ENCODE data around the gene PI4KB. TPM values are rescaled to one million over a fixed set of nuclear protein-coding genes. Genes with fewer than 3 reads are reported as not detected.
"Not testable (repeated sequence)": the region's sequence is repeated elsewhere in the genome, so short reads cannot be mapped to it uniquely, and the experiment has no call there.

The PI4KB gene
- total RNA-seq, 1 experiment from 2014 or later: 45.1 TPM

- DNase-seq (ENCODE audit: low read depth, low spot score) (no peak), ATAC-seq (no peak)
- intact Hi-C loops (cut with micrococcal nuclease): no loop called here
- no peak for TF ChIP-seq RAD21 (IDR thresholded peaks at IDR 0.05; ENCODE audit: low read depth)
- no peak for TF ChIP-seq TCF7L2 (IDR thresholded peaks at IDR 0.05; ENCODE audit: borderline replicate concordance, extremely low read depth, insufficient read depth, insufficient read length)
- TF ChIP-seq POLR2AphosphoS5 (IDR thresholded peaks at IDR 0.05; ENCODE audit: low read depth, low read length): no peak
- no peak for TF ChIP-seq CBX3 (IDR thresholded peaks at IDR 0.05; ENCODE audit: low read depth)
- TF ChIP-seq SP1 (IDR thresholded peaks at IDR 0.05; ENCODE audit: low read depth): no peak
- no peak for TF ChIP-seq EGR1 (IDR thresholded peaks at IDR 0.05; ENCODE audit: low read depth)
- TF ChIP-seq EZH2phosphoT487 (IDR thresholded peaks at IDR 0.05; ENCODE audit: borderline replicate concordance): no peak
- Histone ChIP-seq H3K9me3 (ENCODE audit: control insufficient read depth in 1 of 2, insufficient read depth in 1 of 2, low read depth in 1 of 2, low read length in 2 of 2) (peaks cover 0 to 10% of the 10 kb centered on the region in 2 experiments; a peak in 1 of 4 replicates), H3K4me3 (replicated peaks in 1 of 2; ENCODE audit: low read depth in 1 of 2, low read length in 2 of 2) (no peak overlapping the region), H3K9me2 (ENCODE audit: insufficient read depth) (no peaks in the 10 kb centered on the region), H4K20me1 (ENCODE audit: insufficient read depth) (no peaks in the 10 kb centered on the region), H3K79me2 (ENCODE audit: insufficient read depth, low read length) (no peaks in the 10 kb centered on the region), H3K4me1 (ENCODE audit: control insufficient read depth in 1 of 2, insufficient read depth in 2 of 2, low read length in 2 of 2) (peaks cover 5 to 9% of the 10 kb centered on the region in 2 experiments), H3K27ac (ENCODE audit: low read depth, low read length) (no peak overlapping the region), H2AFZ (ENCODE audit: low read depth, low read length, poor library complexity, severe bottlenecking) (no peak overlapping the region), H3K9ac (ENCODE audit: low read length) (no peak overlapping the region), H3K4me2 (ENCODE audit: low read length) (no peak overlapping the region), H3K36me3 (ENCODE audit: control insufficient read depth in 1 of 2, insufficient read depth in 2 of 2, low read length in 2 of 2) (no peaks in the 10 kb centered on the region), H3K27me3 (ENCODE audit: insufficient read depth, low read length) (no peaks in the 10 kb centered on the region)
- RAD21 ChIA-PET (ENCODE audit: low non-redundant PET in 1 of 2, low total read pairs in 2 of 2, uncharacterized antibody in 2 of 2, unreplicated experiment in 2 of 2): no interaction called here
- POLR2A ChIA-PET: interaction anchor here (0.6 kb wide), 1 partner anchor 642 kb away, joined by 3 read pairs; no protein-coding TSS in a partner anchor
- CTCF ChIA-PET: no interaction called here
- BruUV-seq (replicated peaks): no TSS peak
Observed at GRCh38 chr1:151352021-151352718, 25.0 kb upstream of the PI4KB start.

GRCh38 chr1:151350323-151350722 is 23.1 kb upstream of the PI4KB start:
- H3K79me2 ChIP-seq (ENCODE audit: insufficient read depth, low read length); H3K36me3 ChIP-seq (ENCODE audit: control insufficient read depth in 1 of 2, insufficient read depth in 2 of 2, low read length in 2 of 2); RAD21 ChIA-PET (ENCODE audit: low non-redundant PET in 1 of 2, low total read pairs in 2 of 2, uncharacterized antibody in 2 of 2, unreplicated experiment in 2 of 2); H3K27ac ChIP-seq (ENCODE audit: low read depth, low read length); ATAC-seq; H3K9ac ChIP-seq (ENCODE audit: low read length); H3K9me2 ChIP-seq (ENCODE audit: insufficient read depth); H3K4me2 ChIP-seq (ENCODE audit: low read length); DNase-seq (ENCODE audit: low read depth, low spot score); H3K4me3 ChIP-seq (replicated peaks in 1 of 2; ENCODE audit: low read depth in 1 of 2, low read length in 2 of 2); H4K20me1 ChIP-seq (ENCODE audit: insufficient read depth); H3K27me3 ChIP-seq (ENCODE audit: insufficient read depth, low read length); H2AFZ ChIP-seq (ENCODE audit: low read depth, low read length, poor library complexity, severe bottlenecking); intact Hi-C loops (cut with micrococcal nuclease); BruUV-seq (replicated peaks); H3K9me3 ChIP-seq (ENCODE audit: control insufficient read depth in 1 of 2, insufficient read depth in 1 of 2, low read depth in 1 of 2, low read length in 2 of 2): not testable (repeated sequence)
- peaks cover 5 to 21% of the 10 kb centered on the region in 2 experiments for H3K4me1 ChIP-seq (ENCODE audit: control insufficient read depth in 1 of 2, insufficient read depth in 2 of 2, low read length in 2 of 2)
- CTCF ChIA-PET: interaction anchor here (1.1 to 2.6 kb wide), 2 partner anchors 9 to 50 kb away, joined by 3 to 14 read pairs; no protein-coding TSS in a partner anchor
- POLR2A ChIA-PET: interaction anchor here (0.5 to 1.3 kb wide), 2 partner anchors 22 to 69 kb away, joined by 3 to 4 read pairs; no protein-coding TSS in a partner anchor

All from HCT116 (cell line).